HEK293 (cell line): ENCODE data around the gene ARHGEF12.

ENCODE experiments used
- CTCF ChIA-PET: fragments of 350-600 bp; formaldehyde crosslinking; extraction: SDS; loops from one replicate; lab custom pipeline; 2021; ENCODE audit warnings: antibody characterized with exemption; lab: Yijun Ruan, JAX
- POLR2A ChIA-PET: fragments of 300-600 bp; formaldehyde crosslinking; extraction: SDS; loops from one replicate; lab custom pipeline; 2020; ENCODE audit warnings: antibody characterized with exemption, inconsistent platforms; lab: Yijun Ruan, JAX
- H3K27ac ChIP-seq: fragments of 200-500 bp; sonication (Bioruptor generic); 2 replicates; pipeline ENCODE4 v1.5.1; 2014; ENCODE audit warnings: low read depth, low read length, control low read depth, inconsistent platforms; ENCODE audit errors: extremely low read depth
- H3K36me3 ChIP-seq, 2 experiments: fragments of 200-500 bp in 1 of 2; sonication (Bioruptor generic) in 1 of 2; 1 replicate in 1 of 2; 2 replicates in 1 of 2; pipeline ENCODE4 v1.5.1; 2014 to 2017; ENCODE audit warnings: inconsistent platforms in 2 of 2, low read length in 2 of 2; ENCODE audit not compliant: control insufficient read depth in 2 of 2, insufficient read depth in 1 of 2
- H3K4me1 ChIP-seq: fragments of 200-500 bp; sonication (Bioruptor generic); 2 replicates; pipeline ENCODE4 v1.5.1; 2014; ENCODE audit warnings: mild to moderate bottlenecking, low read length, inconsistent platforms; ENCODE audit not compliant: control insufficient read depth, insufficient read depth
- H3K4me3 ChIP-seq: 2 replicates; pipeline ENCODE4 v1.5.1; 2011; ENCODE audit warnings: low read depth, mild to moderate bottlenecking, control low read depth, low read length, moderate library complexity
- H3K9me3 ChIP-seq: fragments of 200-500 bp; sonication (Bioruptor generic); 2 replicates; pipeline ENCODE4 v1.5.1; 2014; ENCODE audit warnings: low read depth, low read length, inconsistent platforms; ENCODE audit not compliant: control insufficient read depth, insufficient read depth
- ELK4 ChIP-seq: IDR thresholded peaks from 2 replicates; pipeline ENCODE4 v1.6.1; 2011; ENCODE audit warnings: mild to moderate bottlenecking, low read depth, low read length, borderline replicate concordance
- GLIS2 ChIP-seq: fragments of 450-650 bp; formaldehyde crosslinking; IDR thresholded peaks from 2 replicates; pipeline ENCODE4 v1.5.1; 2016; ENCODE audit warnings: missing biosample characterization, missing genetic modification characterization
- OVOL3 ChIP-seq: fragments of 450-650 bp; formaldehyde crosslinking; IDR thresholded peaks from 2 replicates; pipeline ENCODE4 v1.5.1; 2016; ENCODE audit warnings: missing biosample characterization, missing genetic modification characterization
- PRDM2 ChIP-seq: fragments of 450-650 bp; formaldehyde crosslinking; IDR thresholded peaks from 2 replicates; pipeline ENCODE4 v1.5.1; 2016; ENCODE audit warnings: missing biosample characterization, missing genetic modification characterization, borderline replicate concordance
- SALL2 ChIP-seq: fragments of 450-650 bp; formaldehyde crosslinking; IDR thresholded peaks from 2 replicates; pipeline ENCODE4 v1.5.0; 2017; ENCODE audit warnings: missing biosample characterization, mild to moderate bottlenecking, missing genetic modification characterization, borderline replicate concordance
- SP7 ChIP-seq: fragments of 450-650 bp; formaldehyde crosslinking; IDR thresholded peaks from 2 replicates; pipeline ENCODE4 v1.5.1; 2016; ENCODE audit warnings: missing biosample characterization, missing genetic modification characterization
- TCF7L2 ChIP-seq: IDR thresholded peaks from 2 replicates; pipeline ENCODE4 v1.6.1; 2011; ENCODE audit warnings: low read depth, mild to moderate bottlenecking, inconsistent platforms, low read length, moderate library complexity, borderline replicate concordance
- ZBTB17 ChIP-seq: fragments of 450-650 bp; formaldehyde crosslinking; IDR thresholded peaks from 2 replicates; pipeline ENCODE4 v1.5.1; 2016; ENCODE audit warnings: missing biosample characterization, missing genetic modification characterization
- ZEB2 ChIP-seq: fragments of 450-650 bp; formaldehyde crosslinking; IDR thresholded peaks from 2 replicates; pipeline ENCODE4 v1.5.1; 2016; ENCODE audit warnings: missing biosample characterization, missing genetic modification characterization
- ZFP37 ChIP-seq: fragments of 450-650 bp; formaldehyde crosslinking; IDR thresholded peaks from 2 replicates; pipeline ENCODE4 v1.5.1; 2016; ENCODE audit warnings: missing biosample characterization, missing genetic modification characterization
- ZNF140 ChIP-seq: fragments of 450-650 bp; formaldehyde crosslinking; IDR thresholded peaks from 2 replicates; pipeline ENCODE4 v1.5.1; 2016; ENCODE audit warnings: missing biosample characterization, missing genetic modification characterization
- ZNF239 ChIP-seq: fragments of 450-650 bp; formaldehyde crosslinking; IDR thresholded peaks from 2 replicates; pipeline ENCODE4 v1.5.1; 2016; ENCODE audit warnings: missing biosample characterization, missing genetic modification characterization
- ZNF24 ChIP-seq: fragments of 450-650 bp; formaldehyde crosslinking; IDR thresholded peaks from 2 replicates; pipeline ENCODE4 v1.5.1; 2016; ENCODE audit warnings: missing biosample characterization, missing genetic modification characterization
- ZNF391 ChIP-seq: fragments of 450-650 bp; formaldehyde crosslinking; IDR thresholded peaks from 2 replicates; pipeline ENCODE4 v1.5.1; 2016; ENCODE audit warnings: low read depth, missing biosample characterization, missing genetic modification characterization, borderline replicate concordance
- ZNF626 ChIP-seq: fragments of 450-650 bp; sonication (Bioruptor Pico); formaldehyde crosslinking; IDR thresholded peaks from 2 replicates; pipeline ENCODE4 v1.5.1; 2018; ENCODE audit warnings: missing biosample characterization, missing genetic modification characterization, inconsistent platforms
- ZNF670 ChIP-seq: fragments of 450-650 bp; formaldehyde crosslinking; IDR thresholded peaks from 2 replicates; pipeline ENCODE4 v1.5.1; 2016; ENCODE audit warnings: missing biosample characterization, missing genetic modification characterization, low read depth
- ZNF791 ChIP-seq: fragments of 450-650 bp; formaldehyde crosslinking; IDR thresholded peaks from 2 replicates; pipeline ENCODE4 v1.5.1; 2016; ENCODE audit warnings: missing biosample characterization, missing genetic modification characterization
- TF ChIP-seq, protein P1 (sequence below): fragments of 450-650 bp; formaldehyde crosslinking; conservative IDR thresholded peaks from 2 replicates; pipeline ENCODE4 v1.5.1; 2016; ENCODE audit warnings: low read depth, missing biosample characterization, missing genetic modification characterization

The ARHGEF12 gene

DNA sequence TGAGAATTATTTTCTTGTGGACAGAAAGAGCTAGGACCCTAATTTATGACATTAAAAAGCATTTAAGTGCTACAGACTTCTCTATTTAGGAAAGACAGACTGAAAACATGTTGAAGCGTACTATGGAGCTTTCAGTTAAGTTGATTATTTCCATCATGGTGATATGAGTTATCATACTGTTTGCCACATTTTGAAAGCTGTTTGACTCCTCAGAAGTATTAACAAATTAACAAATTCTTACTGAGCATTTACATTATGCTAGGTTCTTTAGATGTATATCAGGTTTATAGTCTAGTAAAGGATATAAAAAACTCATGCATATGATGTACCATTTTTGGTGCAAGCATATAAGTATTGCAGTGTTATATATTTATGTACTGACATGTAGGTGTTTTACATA is 50.1 kb downstream of the ARHGEF12 start:
- ChIA-PET CTCF (interaction anchor here (0.6 to 1.6 kb wide), 3 partner anchors 17 to 48 kb away, joined by 3 to 7 read pairs (median 3); no protein-coding TSS in a partner anchor), POLR2A (no interaction called here)
- H3K4me1 ChIP-seq = peaks cover 8% of the 10 kb centered on the region; the same call in 1 of the 2 replicates
- H3K4me3 ChIP-seq = no peak overlapping the region
- H3K27ac ChIP-seq = no peak overlapping the region
- no peaks in the 10 kb centered on the region for H3K36me3 ChIP-seq
- no peak for TF ChIP-seq SALL2
- no peak for TF ChIP-seq ELK4
- no peak for TF ChIP-seq PRDM2 (tag by site-specific recombination)
- no peak for TF ChIP-seq ZNF239 (tag by site-specific recombination)
- no peak for TF ChIP-seq ZNF626 (tag by site-specific recombination)
- TF ChIP-seq ZNF24 (tag by site-specific recombination) = no peak
- no peak for TF ChIP-seq GLIS2
- TF ChIP-seq ZFP37 = no peak
- TF ChIP-seq SP7 (tag by site-specific recombination) = no peak
- no peak for TF ChIP-seq ZNF140 (tag by site-specific recombination)
- no peak for TF ChIP-seq ZNF791 (tag by site-specific recombination)
- no peak for TF ChIP-seq ZNF391 (tag by site-specific recombination)
- no peak for TF ChIP-seq ZEB2 (tag by site-specific recombination)
- TF ChIP-seq OVOL3 = no peak
- TF ChIP-seq, protein P1, sequence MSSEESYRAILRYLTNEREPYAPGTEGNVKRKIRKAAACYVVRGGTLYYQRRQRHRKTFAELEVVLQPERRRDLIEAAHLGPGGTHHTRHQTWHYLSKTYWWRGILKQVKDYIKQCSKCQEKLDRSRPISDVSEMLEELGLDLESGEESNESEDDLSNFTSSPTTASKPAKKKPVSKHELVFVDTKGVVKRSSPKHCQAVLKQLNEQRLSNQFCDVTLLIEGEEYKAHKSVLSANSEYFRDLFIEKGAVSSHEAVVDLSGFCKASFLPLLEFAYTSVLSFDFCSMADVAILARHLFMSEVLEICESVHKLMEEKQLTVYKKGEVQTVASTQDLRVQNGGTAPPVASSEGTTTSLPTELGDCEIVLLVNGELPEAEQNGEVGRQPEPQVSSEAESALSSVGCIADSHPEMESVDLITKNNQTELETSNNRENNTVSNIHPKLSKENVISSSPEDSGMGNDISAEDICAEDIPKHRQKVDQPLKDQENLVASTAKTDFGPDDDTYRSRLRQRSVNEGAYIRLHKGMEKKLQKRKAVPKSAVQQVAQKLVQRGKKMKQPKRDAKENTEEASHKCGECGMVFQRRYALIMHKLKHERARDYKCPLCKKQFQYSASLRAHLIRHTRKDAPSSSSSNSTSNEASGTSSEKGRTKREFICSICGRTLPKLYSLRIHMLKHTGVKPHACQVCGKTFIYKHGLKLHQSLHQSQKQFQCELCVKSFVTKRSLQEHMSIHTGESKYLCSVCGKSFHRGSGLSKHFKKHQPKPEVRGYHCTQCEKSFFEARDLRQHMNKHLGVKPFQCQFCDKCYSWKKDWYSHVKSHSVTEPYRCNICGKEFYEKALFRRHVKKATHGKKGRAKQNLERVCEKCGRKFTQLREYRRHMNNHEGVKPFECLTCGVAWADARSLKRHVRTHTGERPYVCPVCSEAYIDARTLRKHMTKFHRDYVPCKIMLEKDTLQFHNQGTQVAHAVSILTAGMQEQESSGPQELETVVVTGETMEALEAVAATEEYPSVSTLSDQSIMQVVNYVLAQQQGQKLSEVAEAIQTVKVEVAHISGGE (tag by site-specific recombination) = no peak
- TF ChIP-seq ZNF670 (tag by site-specific recombination) = no peak
- TF ChIP-seq TCF7L2 = no peak
- TF ChIP-seq ZBTB17 = no peak
- TF ChIP-seq, all 188 proteins: peak for 0
- no peaks in the 10 kb centered on the region for H3K9me3 ChIP-seq
